H9 (cell line): Measurements from ENCODE around the gene SLC16A7. TPM values are rescaled to one million over a fixed set of nuclear protein-coding genes. Genes with fewer than 3 reads are reported as not detected.

Experiments used
- DNase-seq: peaks from one replicate; pipeline ENCODE4 v3.0.0-alpha.2; 2017
- H2AFZ ChIP-seq: one replicate; pipeline ENCODE4 v1.6.1; 2013; ENCODE audit warnings: mild to moderate bottlenecking, low read length, control low read depth, moderate library complexity
- H2AK5ac ChIP-seq: 2 replicates; pipeline ENCODE4 v1.6.1; 2013; ENCODE audit warnings: low read length, control low read depth, mixed read lengths; ENCODE audit not compliant: insufficient read length
- H2BK120ac ChIP-seq: one replicate; pipeline ENCODE4 v1.6.1; 2013; ENCODE audit warnings: low read depth, mild to moderate bottlenecking, low read length, control low read depth, inconsistent platforms; ENCODE audit not compliant: poor library complexity, severe bottlenecking
- H2BK12ac ChIP-seq: 2 replicates; pipeline ENCODE4 v1.6.1; 2013; ENCODE audit warnings: low read length, control low read depth, mixed read lengths, low read depth; ENCODE audit not compliant: insufficient read length
- H2BK15ac ChIP-seq: 2 replicates; pipeline ENCODE4 v1.6.1; 2013; ENCODE audit warnings: low read depth, low read length, control low read depth
- H2BK20ac ChIP-seq: one replicate; pipeline ENCODE4 v1.6.1; 2013; ENCODE audit warnings: low read depth, mild to moderate bottlenecking, low read length, control low read depth, inconsistent platforms; ENCODE audit not compliant: poor library complexity, severe bottlenecking
- H2BK5ac ChIP-seq: 2 replicates; pipeline ENCODE4 v1.6.1; 2013; ENCODE audit warnings: low read length, control low read depth, mixed read lengths; ENCODE audit not compliant: insufficient read length
- H3K14ac ChIP-seq: 2 replicates; pipeline ENCODE4 v1.6.1; 2013; ENCODE audit warnings: low read length, control low read depth; ENCODE audit not compliant: insufficient read depth
- H3K18ac ChIP-seq: 2 replicates; pipeline ENCODE4 v1.6.1; 2013; ENCODE audit warnings: low read depth, mild to moderate bottlenecking, mixed read lengths, low read length, control low read depth; ENCODE audit not compliant: insufficient read length
- H3K23ac ChIP-seq: 2 replicates; pipeline ENCODE4 v1.6.1; 2013; ENCODE audit warnings: low read length, control low read depth, mixed read lengths, low read depth; ENCODE audit not compliant: insufficient read length
- H3K23me2 ChIP-seq: 2 replicates; pipeline ENCODE4 v1.6.1; 2013; ENCODE audit warnings: low read depth, mild to moderate bottlenecking, mixed read lengths, low read length, control low read depth; ENCODE audit not compliant: insufficient read length, poor library complexity, severe bottlenecking
- H3K27ac ChIP-seq: 2 replicates; pipeline ENCODE4 v1.5.1; 2013; ENCODE audit warnings: low read length, control low read depth, mixed read lengths, low read depth; ENCODE audit not compliant: insufficient read length
- H3K27me3 ChIP-seq: 2 replicates; pipeline ENCODE4 v1.6.1; 2013; ENCODE audit warnings: low read length, control low read depth, inconsistent platforms; ENCODE audit not compliant: insufficient read depth
- H3K4ac ChIP-seq: 2 replicates; pipeline ENCODE4 v1.6.1; 2013; ENCODE audit warnings: low read depth, mild to moderate bottlenecking, control low read depth, inconsistent platforms, low read length, moderate library complexity
- H3K4me1 ChIP-seq: 2 replicates; pipeline ENCODE4 v1.6.1; 2013; ENCODE audit warnings: low read length, control low read depth, inconsistent platforms; ENCODE audit not compliant: insufficient read depth
- H3K4me2 ChIP-seq: 2 replicates; pipeline ENCODE4 v1.6.1; 2013; ENCODE audit warnings: low read length, control low read depth, mixed read lengths; ENCODE audit not compliant: insufficient read length, insufficient read depth
- H3K56ac ChIP-seq: 2 replicates; pipeline ENCODE4 v1.6.1; 2013; ENCODE audit warnings: low read depth, mild to moderate bottlenecking, mixed read lengths, low read length, control low read depth; ENCODE audit not compliant: insufficient read length
- H3K79me1 ChIP-seq: 2 replicates; pipeline ENCODE4 v1.6.1; 2013; ENCODE audit warnings: low read depth, mild to moderate bottlenecking, moderate library complexity, low read length, control low read depth, inconsistent platforms; ENCODE audit not compliant: insufficient read depth, poor library complexity, severe bottlenecking
- H3K79me2 ChIP-seq: 2 replicates; pipeline ENCODE4 v1.6.1; 2013; ENCODE audit warnings: low read length, control low read depth, inconsistent platforms; ENCODE audit not compliant: insufficient read depth
- H3K9ac ChIP-seq: 2 replicates; pipeline ENCODE4 v1.6.1; 2013; ENCODE audit warnings: low read length, control low read depth, mixed read lengths; ENCODE audit not compliant: insufficient read length; ENCODE audit errors: extremely low read depth
- H3K9me3 ChIP-seq: one replicate; pipeline ENCODE4 v1.6.1; 2013; ENCODE audit warnings: low read depth, low read length, inconsistent platforms; ENCODE audit not compliant: control insufficient read depth
- H3T11ph ChIP-seq: one replicate; pipeline ENCODE4 v1.6.1; 2013; ENCODE audit warnings: mild to moderate bottlenecking, low read length, control low read depth, inconsistent platforms
- H4K20me1 ChIP-seq: one replicate; pipeline ENCODE4 v1.6.1; 2013; ENCODE audit not compliant: control insufficient read depth, insufficient read length, insufficient read depth
- H4K5ac ChIP-seq: 2 replicates; pipeline ENCODE4 v1.6.1; 2013; ENCODE audit warnings: low read depth, mild to moderate bottlenecking, mixed read lengths, low read length, control low read depth; ENCODE audit not compliant: insufficient read length
- H4K8ac ChIP-seq: replicated peaks from 2 replicates; pipeline ENCODE4 v1.6.1; 2013; ENCODE audit warnings: low read length, control low read depth, mixed read lengths, low read depth; ENCODE audit not compliant: insufficient read length
- H4K91ac ChIP-seq: 2 replicates; pipeline ENCODE4 v1.6.1; 2013; ENCODE audit warnings: low read depth, mild to moderate bottlenecking, moderate library complexity, mixed read lengths, low read length, control low read depth; ENCODE audit not compliant: insufficient read length
- H3K27ac Mint-ChIP-seq, 3 experiments: 2 replicates in 2 of 3; 3 replicates in 1 of 3; pipeline ENCODE4 v1.8.0; 2020 to 2021; ENCODE audit warnings: mixed read lengths in 3 of 3, mild to moderate bottlenecking in 1 of 3, moderate library complexity in 1 of 3
- H3K27me3 Mint-ChIP-seq: 2 replicates; pipeline ENCODE4 v1.8.0; 2021; ENCODE audit warnings: low read depth, mild to moderate bottlenecking, moderate library complexity, mixed read lengths
- H3K36me3 Mint-ChIP-seq, 3 experiments: 2 replicates in 2 of 3; 3 replicates in 1 of 3; pipeline ENCODE4 v1.8.0; 2020 to 2021; ENCODE audit warnings: low read depth in 3 of 3, mixed read lengths in 3 of 3; ENCODE audit not compliant: insufficient read depth in 1 of 3
- H3K4me1 Mint-ChIP-seq, 2 experiments: 2 replicates each; pipeline ENCODE4 v1.8.0; 2020; ENCODE audit warnings: mixed read lengths in 2 of 2
- H3K4me3 Mint-ChIP-seq, 2 experiments: 2 replicates in 1 of 2; 3 replicates in 1 of 2; pipeline ENCODE4 v1.8.0; 2020 to 2021; ENCODE audit warnings: mild to moderate bottlenecking in 2 of 2, mixed read lengths in 2 of 2, moderate library complexity in 1 of 2
- H3K9me3 Mint-ChIP-seq, 2 experiments: 2 replicates in 1 of 2; 3 replicates in 1 of 2; pipeline ENCODE4 v1.8.0; 2020; ENCODE audit warnings: mild to moderate bottlenecking in 2 of 2, mixed read lengths in 2 of 2, moderate library complexity in 1 of 2
- CTCF ChIP-seq: fragments of 200-600 bp; sonication (generic); conservative IDR thresholded peaks from 3 replicates; pipeline ENCODE4 v1.8.0; 2021; ENCODE audit warnings: antibody characterized with exemption, mild to moderate bottlenecking
- whole genome bisulfite sequencing: extraction: QIAGEN DNeasy Blood & Tissue Kit; methylation state at CpG from one replicate; pipeline ENCODE4 v1.1.7; 2013; ENCODE audit warnings: missing lambda C conversion rate, low lambda C conversion rate, mixed read lengths; ENCODE audit not compliant: insufficient read length; ENCODE audit errors: extremely low coverage; 5-methylcytosine and 5-hydroxymethylcytosine counted together
- total RNA-seq: library from RNA; stranded (reverse); gene quantifications from 2 replicates; pipeline ENCODE4 v1.2.1, GENCODE V29; 2021

The SLC16A7 gene
- total RNA-seq, 1 experiment from 2014 or later: 2.2 TPM

DNA sequence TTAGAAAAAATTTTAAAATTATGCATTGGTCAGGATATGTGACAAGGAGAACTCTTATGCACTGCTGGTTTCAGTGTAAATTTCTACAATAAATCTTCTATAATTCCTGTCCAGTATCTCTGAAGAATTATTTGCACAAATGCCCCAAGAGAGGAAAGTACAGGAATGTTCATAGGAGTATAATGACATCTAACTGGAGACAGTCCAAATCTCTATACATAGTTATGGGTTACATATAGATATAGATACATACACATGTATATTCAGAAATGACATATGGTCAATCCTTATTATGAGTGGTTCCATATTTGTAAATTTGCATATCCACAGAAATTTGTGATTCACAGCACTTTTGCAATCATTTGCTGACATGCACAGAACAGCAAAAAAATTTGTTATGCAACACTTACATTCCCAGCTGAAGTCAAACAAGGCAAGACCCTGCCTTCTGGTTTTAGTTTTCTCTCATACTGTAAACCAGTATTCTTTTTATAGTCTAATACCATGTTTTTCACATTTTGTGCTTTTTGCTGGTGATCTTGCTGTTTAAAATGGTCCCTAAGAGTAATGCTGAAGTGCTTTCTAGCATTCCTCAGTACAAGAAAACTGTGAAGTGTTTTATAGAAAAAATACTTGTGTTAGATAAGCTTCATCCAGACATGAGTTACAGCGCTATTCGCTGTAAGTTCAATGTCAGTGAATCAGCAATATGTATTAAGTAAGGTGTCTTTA is 103.8 kb downstream of the SLC16A7 start:
- Mint-ChIP-seq H3K4me3 (no peak overlapping the region), H3K27me3 (no peaks in the 10 kb centered on the region), H3K9me3 (no peaks in the 10 kb centered on the region), H3K36me3 (no peaks in the 10 kb centered on the region), H3K4me1 (no peaks in the 10 kb centered on the region), H3K27ac (no peak overlapping the region)
- H3K79me2 ChIP-seq: no peaks in the 10 kb centered on the region
- no peak overlapping the region for H3K14ac ChIP-seq
- no peak overlapping the region for H2BK120ac ChIP-seq
- H3K27ac ChIP-seq: no peak overlapping the region
- H4K5ac ChIP-seq: no peak overlapping the region
- no peaks in the 10 kb centered on the region for H3K27me3 ChIP-seq
- no peak overlapping the region for H2BK5ac ChIP-seq
- no peak overlapping the region for H3T11ph ChIP-seq
- no peak overlapping the region for H2AK5ac ChIP-seq
- no peak for DNase-seq
- no peak overlapping the region for H3K4me2 ChIP-seq
- no peaks in the 10 kb centered on the region for H3K9me3 ChIP-seq
- H2AFZ ChIP-seq: no peak overlapping the region
- no peaks in the 10 kb centered on the region for H3K79me1 ChIP-seq
- no peaks in the 10 kb centered on the region for H3K4me1 ChIP-seq
- H2BK20ac ChIP-seq: no peak overlapping the region
- no peak overlapping the region for H4K8ac ChIP-seq
- H4K91ac ChIP-seq: no peak overlapping the region
- H3K23ac ChIP-seq: no peak overlapping the region
- no peak overlapping the region for H2BK12ac ChIP-seq
- H3K23me2 ChIP-seq: no peaks in the 10 kb centered on the region
- H2BK15ac ChIP-seq: no peak overlapping the region
- no peak overlapping the region for H3K4ac ChIP-seq
- H3K56ac ChIP-seq: no peak overlapping the region
- no CpG with 5 or more reads among the region's 2 CpGs for WGBS
- H3K9ac ChIP-seq: no peak overlapping the region
- no peaks in the 10 kb centered on the region for H4K20me1 ChIP-seq
- no peak overlapping the region for H3K18ac ChIP-seq
- no peak for TF ChIP-seq CTCF
